ENCODE data around the gene SOHLH1.

DNA sequence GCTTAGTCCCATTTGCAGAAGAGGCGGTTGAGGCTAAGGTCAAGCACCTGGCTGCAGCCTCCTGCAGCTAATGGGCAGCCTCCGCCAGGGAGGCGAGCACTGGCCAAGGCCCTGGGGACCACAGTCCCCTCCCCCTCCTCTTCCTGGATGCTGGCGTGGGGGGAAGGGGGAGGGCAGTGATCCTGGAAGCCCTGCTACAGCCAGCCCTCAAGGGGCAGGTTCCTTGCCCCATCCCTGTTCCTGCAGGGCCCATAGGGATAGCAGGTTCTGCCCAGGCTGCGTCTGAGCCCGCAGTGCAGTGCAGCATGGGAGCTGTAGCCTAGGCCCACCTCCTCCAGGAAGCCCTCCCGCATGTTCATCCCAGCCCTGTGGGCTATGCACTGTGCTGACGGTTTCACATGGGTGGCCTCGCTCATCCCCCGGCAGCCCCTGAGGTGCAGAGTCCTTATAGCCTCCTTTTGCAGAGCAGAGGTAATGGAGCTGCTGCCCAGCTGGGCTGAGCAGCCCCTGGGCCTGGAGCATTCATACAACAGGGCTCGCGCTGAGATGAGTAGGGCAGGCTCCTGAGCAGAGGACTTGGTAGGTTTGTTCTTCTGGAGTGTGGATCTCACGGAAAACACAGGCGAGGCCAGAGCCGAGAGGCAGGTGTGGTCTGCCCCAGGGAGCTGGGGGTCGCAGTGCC, 38.7 kb upstream of the SOHLH1 start:
- no peak for TF ChIP-seq TAF1 (CRISPR knock-in tag; IDR thresholded peaks at IDR 0.05)
- no peak for TF ChIP-seq ETV6 (CRISPR knock-in tag; conservative IDR thresholded peaks at IDR 0.05)
- TF ChIP-seq, protein P1, sequence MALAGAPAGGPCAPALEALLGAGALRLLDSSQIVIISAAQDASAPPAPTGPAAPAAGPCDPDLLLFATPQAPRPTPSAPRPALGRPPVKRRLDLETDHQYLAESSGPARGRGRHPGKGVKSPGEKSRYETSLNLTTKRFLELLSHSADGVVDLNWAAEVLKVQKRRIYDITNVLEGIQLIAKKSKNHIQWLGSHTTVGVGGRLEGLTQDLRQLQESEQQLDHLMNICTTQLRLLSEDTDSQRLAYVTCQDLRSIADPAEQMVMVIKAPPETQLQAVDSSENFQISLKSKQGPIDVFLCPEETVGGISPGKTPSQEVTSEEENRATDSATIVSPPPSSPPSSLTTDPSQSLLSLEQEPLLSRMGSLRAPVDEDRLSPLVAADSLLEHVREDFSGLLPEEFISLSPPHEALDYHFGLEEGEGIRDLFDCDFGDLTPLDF (CRISPR knock-in tag; IDR thresholded peaks at IDR 0.05) = no peak

All from HepG2 (cell line).